Mesenchymal stem cell (in vitro differentiated cells and primary cell): ENCODE measurements around the gene BPIFA1.

Experiments
- DNase-seq: peaks from one replicate; pipeline ENCODE4 v3.0.0-alpha.2; 2013
- H2AFZ ChIP-seq: one replicate; pipeline ENCODE4 v1.6.1; 2013; ENCODE audit warnings: low read depth, mild to moderate bottlenecking, control low read depth, inconsistent platforms, low read length, moderate library complexity
- H2AK5ac ChIP-seq: 2 replicates; pipeline ENCODE4 v1.6.1; 2013; ENCODE audit warnings: low read length, moderate library complexity, mild to moderate bottlenecking, inconsistent platforms; ENCODE audit not compliant: severe bottlenecking
- H2BK120ac ChIP-seq: one replicate; pipeline ENCODE4 v1.6.1; 2013; ENCODE audit warnings: low read depth, mild to moderate bottlenecking, inconsistent platforms, low read length, moderate library complexity
- H2BK12ac ChIP-seq, 2 experiments: one replicate each; pipeline ENCODE4 v1.6.1; 2013; ENCODE audit warnings: inconsistent platforms in 2 of 2, low read length in 2 of 2, mild to moderate bottlenecking in 2 of 2, moderate library complexity in 2 of 2, control low read depth in 1 of 2
- H2BK15ac ChIP-seq: one replicate; pipeline ENCODE4 v1.6.1; 2013; ENCODE audit warnings: mild to moderate bottlenecking, low read depth, inconsistent platforms; ENCODE audit not compliant: poor library complexity, severe bottlenecking
- H2BK5ac ChIP-seq: 2 replicates; pipeline ENCODE4 v1.6.1; 2013; ENCODE audit warnings: low read depth, mild to moderate bottlenecking, low read length, control low read depth, inconsistent platforms; ENCODE audit not compliant: poor library complexity, severe bottlenecking
- H3K14ac ChIP-seq, 2 experiments: one replicate each; pipeline ENCODE4 v1.6.1; 2013; ENCODE audit warnings: inconsistent platforms in 2 of 2, low read length in 2 of 2, control low read depth in 1 of 2, mild to moderate bottlenecking in 1 of 2, moderate library complexity in 1 of 2
- H3K18ac ChIP-seq, 2 experiments: one replicate each; pipeline ENCODE4 v1.6.1; 2013; ENCODE audit warnings: inconsistent platforms in 2 of 2, low read length in 2 of 2, control low read depth in 1 of 2, low read depth in 1 of 2, mild to moderate bottlenecking in 1 of 2
- H3K23ac ChIP-seq, 2 experiments: one replicate each; pipeline ENCODE4 v1.6.1; 2013; ENCODE audit warnings: inconsistent platforms in 2 of 2, low read length in 2 of 2, mild to moderate bottlenecking in 2 of 2, moderate library complexity in 2 of 2, control low read depth in 1 of 2
- H3K27ac ChIP-seq: 2 replicates; pipeline ENCODE4 v1.5.1; 2013; ENCODE audit warnings: mild to moderate bottlenecking, moderate library complexity, low read length, control low read depth, inconsistent platforms; ENCODE audit not compliant: poor library complexity, severe bottlenecking
- H3K27me3 ChIP-seq, 2 experiments: 2 replicates each; pipeline versions ENCODE4 v1.6.1 to v1.7.0; 2013; ENCODE audit warnings: low read length in 2 of 2, mild to moderate bottlenecking in 2 of 2, moderate library complexity in 2 of 2, control low read depth in 1 of 2, inconsistent platforms in 1 of 2; ENCODE audit not compliant: control insufficient read depth in 1 of 2, insufficient read depth in 1 of 2
- H3K36me3 ChIP-seq, 2 experiments: 2 replicates each; pipeline versions ENCODE4 v1.6.1 to v1.7.0; 2013; ENCODE audit warnings: low read length in 2 of 2, control low read depth in 1 of 2, inconsistent platforms in 1 of 2, low read depth in 1 of 2, mild to moderate bottlenecking in 1 of 2; ENCODE audit not compliant: insufficient read depth in 2 of 2, control insufficient read depth in 1 of 2
- H3K4ac ChIP-seq, 2 experiments: one replicate each; pipeline ENCODE4 v1.6.1; 2013; ENCODE audit warnings: inconsistent platforms in 2 of 2, low read length in 2 of 2, mild to moderate bottlenecking in 2 of 2, moderate library complexity in 2 of 2, control low read depth in 1 of 2, low read depth in 1 of 2
- H3K4me1 ChIP-seq: 2 replicates; pipeline ENCODE4 v1.6.1; 2013; ENCODE audit warnings: low read depth, low read length, control low read depth; ENCODE audit not compliant: control insufficient read depth, insufficient read depth
- H3K4me2 ChIP-seq: 2 replicates; pipeline ENCODE4 v1.6.1; 2013; ENCODE audit warnings: low read length, mild to moderate bottlenecking, inconsistent platforms; ENCODE audit not compliant: poor library complexity, severe bottlenecking
- H3K4me3 ChIP-seq, 2 experiments: 2 replicates each; pipeline versions ENCODE4 v1.5.1 to v1.7.0; 2013; ENCODE audit warnings: low read length in 2 of 2, mild to moderate bottlenecking in 2 of 2, control low read depth in 1 of 2, low read depth in 1 of 2; ENCODE audit not compliant: insufficient read depth in 1 of 2
- H3K79me1 ChIP-seq: replicated peaks from 2 replicates; pipeline ENCODE4 v1.6.1; 2013; ENCODE audit warnings: mild to moderate bottlenecking, control low read depth, low read length, inconsistent platforms; ENCODE audit not compliant: poor library complexity, severe bottlenecking
- H3K9ac ChIP-seq: 2 replicates; pipeline ENCODE4 v1.7.0; 2013; ENCODE audit warnings: mild to moderate bottlenecking, low read length, moderate library complexity
- H3K9me3 ChIP-seq: 2 replicates; pipeline ENCODE4 v1.7.0; 2013; ENCODE audit warnings: mild to moderate bottlenecking, low read length; ENCODE audit not compliant: control insufficient read depth
- H4K8ac ChIP-seq: one replicate; pipeline ENCODE4 v1.6.1; 2013; ENCODE audit warnings: inconsistent platforms, mild to moderate bottlenecking, low read length, moderate library complexity
- H4K91ac ChIP-seq: one replicate; pipeline ENCODE4 v1.6.1; 2013; ENCODE audit warnings: mild to moderate bottlenecking, low read length, inconsistent platforms
- WGBS: methylation state at CpG from one replicate; pipeline ENCODE4 v1.1.7; 2013; ENCODE audit warnings: mixed read lengths; 5-methylcytosine and 5-hydroxymethylcytosine counted together

BPIFA1 gene

GRCh38 chr20:33237989-33238388, 2.2 kb downstream of the BPIFA1 start:
- H3K4me2 ChIP-seq, result no peak overlapping the region
- H3K18ac ChIP-seq, result no peak overlapping the region
- H3K9ac ChIP-seq, result no peak overlapping the region
- H3K4ac ChIP-seq, result no peak overlapping the region
- H4K91ac ChIP-seq, result no peak overlapping the region
- DNase-seq, result no peak
- H3K79me1 ChIP-seq, result no peaks in the 10 kb centered on the region
- no peak overlapping the region for H3K23ac ChIP-seq
- no peak overlapping the region for H2BK120ac ChIP-seq
- H3K14ac ChIP-seq, result no peak overlapping the region
- no peaks in the 10 kb centered on the region for H3K4me1 ChIP-seq
- peaks cover 30 to 77% of the 10 kb centered on the region in 2 experiments for H3K27me3 ChIP-seq
- H2AK5ac ChIP-seq, result no peak overlapping the region
- H3K9me3 ChIP-seq, result no peaks in the 10 kb centered on the region
- H4K8ac ChIP-seq, result no peak overlapping the region
- no peak overlapping the region for H3K4me3 ChIP-seq
- H2BK15ac ChIP-seq, result no peak overlapping the region
- WGBS, result 74% methylated on average over 5 of the region's 6 CpGs
- no peak overlapping the region for H2AFZ ChIP-seq
- H3K27ac ChIP-seq, result no peak overlapping the region
- H3K36me3 ChIP-seq, result no peaks in the 10 kb centered on the region
- H2BK5ac ChIP-seq, result no peak overlapping the region
- no peak overlapping the region for H2BK12ac ChIP-seq

- Histone ChIP-seq H2AK5ac (no peak overlapping the region), H3K36me3 (no peaks in the 10 kb centered on the region), H3K27me3 (peaks cover 20 to 69% of the 10 kb centered on the region in 2 experiments), H2BK5ac (no peak overlapping the region), H3K18ac (no peak overlapping the region), H3K4me3 (no peak overlapping the region), H2BK12ac (no peak overlapping the region), H3K9ac (no peak overlapping the region), H4K8ac (no peak overlapping the region), H3K4ac (no peak overlapping the region), H2BK120ac (no peak overlapping the region), H2BK15ac (no peak overlapping the region), H2AFZ (no peak overlapping the region), H4K91ac (no peak overlapping the region), H3K14ac (no peak overlapping the region), H3K9me3 (no peaks in the 10 kb centered on the region), H3K4me1 (no peaks in the 10 kb centered on the region), H3K79me1 (no peaks in the 10 kb centered on the region), H3K23ac (no peak overlapping the region), H3K4me2 (no peak overlapping the region), H3K27ac (no peak overlapping the region)
- no CpG with 5 or more reads among the region's 1 CpG for WGBS
- DNase-seq, result no peak
These were observed 3.6 kb downstream of the BPIFA1 start for GRCh38 chr20:33239418-33239817.

- H2BK5ac ChIP-seq, result no peak overlapping the region
- H3K9me3 ChIP-seq, result no peaks in the 10 kb centered on the region
- WGBS, result 53% methylated on average over 4 of the region's 4 CpGs
- no peak overlapping the region for H3K14ac ChIP-seq
- H3K36me3 ChIP-seq, result no peaks in the 10 kb centered on the region
- no peaks in the 10 kb centered on the region for H3K79me1 ChIP-seq
- H3K9ac ChIP-seq, result no peak overlapping the region
- H4K8ac ChIP-seq, result no peak overlapping the region
- peaks cover 20 to 70% of the 10 kb centered on the region in 2 experiments for H3K27me3 ChIP-seq
- H3K4ac ChIP-seq, result no peak overlapping the region
- H2BK120ac ChIP-seq, result no peak overlapping the region
- no peak overlapping the region for H4K91ac ChIP-seq
- no peak overlapping the region for H3K4me2 ChIP-seq
- no peaks in the 10 kb centered on the region for H3K4me1 ChIP-seq
- H3K4me3 ChIP-seq, result no peak overlapping the region
- no peak overlapping the region for H2BK12ac ChIP-seq
- H3K23ac ChIP-seq, result no peak overlapping the region
- H3K18ac ChIP-seq, result no peak overlapping the region
- no peak for DNase-seq
- no peak overlapping the region for H2BK15ac ChIP-seq
- H2AFZ ChIP-seq, result no peak overlapping the region
- no peak overlapping the region for H3K27ac ChIP-seq
- no peak overlapping the region for H2AK5ac ChIP-seq
These were observed 4.4 kb downstream of the BPIFA1 start for GRCh38 chr20:33239979-33240736.

- H3K27ac ChIP-seq, result no peak overlapping the region
- H3K9me3 ChIP-seq, result no peaks in the 10 kb centered on the region
- no peak overlapping the region for H4K8ac ChIP-seq
- no peaks in the 10 kb centered on the region for H3K79me1 ChIP-seq
- no peak overlapping the region for H3K14ac ChIP-seq
- H3K9ac ChIP-seq, result no peak overlapping the region
- H2AFZ ChIP-seq, result no peak overlapping the region
- no peak overlapping the region for H3K4me2 ChIP-seq
- no peak for DNase-seq
- H3K36me3 ChIP-seq, result no peaks in the 10 kb centered on the region
- H3K4me3 ChIP-seq, result no peak overlapping the region
- no peak overlapping the region for H2BK120ac ChIP-seq
- no peak overlapping the region for H2BK12ac ChIP-seq
- H2AK5ac ChIP-seq, result no peak overlapping the region
- H3K4ac ChIP-seq, result no peak overlapping the region
- no peak overlapping the region for H2BK15ac ChIP-seq
- H3K27me3 ChIP-seq, result peaks cover 20 to 67% of the 10 kb centered on the region in 2 experiments
- H3K23ac ChIP-seq, result no peak overlapping the region
- H2BK5ac ChIP-seq, result no peak overlapping the region
- no peak overlapping the region for H3K18ac ChIP-seq
- no peak overlapping the region for H4K91ac ChIP-seq
- WGBS, result 64% methylated on average over 5 of the region's 5 CpGs
- no peaks in the 10 kb centered on the region for H3K4me1 ChIP-seq
These were observed 5.1 kb downstream of the BPIFA1 start for GRCh38 chr20:33240923-33241322.
